DOHH2 (cell line): ENCODE data around the gene SEMA3D.

ENCODE experiments used
- EZH2phosphoT487 ChIP-seq: fragments of 200-600 bp; sonication (generic); IDR thresholded peaks from 2 replicates; pipeline ENCODE4 v1.6.1; 2017; ENCODE audit warnings: borderline replicate concordance, mild to moderate bottlenecking, antibody characterized with exemption, low read length, moderate library complexity, mixed read lengths
- TF ChIP-seq, protein P1 (sequence below): fragments of 200-600 bp; sonication (generic); IDR thresholded peaks from one replicate; pipeline ENCODE4 v1.5.1; 2014; ENCODE audit warnings: antibody characterized with exemption, mild to moderate bottlenecking, low read depth, low read length; ENCODE audit not compliant: poor library complexity, severe bottlenecking

DNA sequence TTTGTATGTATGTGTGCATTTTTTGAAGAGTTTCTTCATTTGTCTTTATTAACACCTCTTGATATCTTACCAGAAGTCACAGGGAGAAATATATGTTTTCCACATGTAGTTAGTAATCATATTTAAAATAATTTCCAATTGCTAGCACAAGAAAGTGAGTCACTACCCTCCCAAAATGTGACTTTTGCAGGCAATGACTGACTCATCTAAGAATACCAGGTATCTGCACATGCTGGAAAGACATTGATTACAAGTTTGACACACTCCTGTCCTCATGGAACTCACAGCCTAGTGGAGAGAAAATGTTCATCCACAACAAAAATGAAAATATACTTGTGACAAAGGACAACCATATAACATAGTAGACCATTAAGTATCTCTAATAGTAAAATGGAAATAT is 82.9 kb downstream of the SEMA3D start:
- TF ChIP-seq, protein P1, sequence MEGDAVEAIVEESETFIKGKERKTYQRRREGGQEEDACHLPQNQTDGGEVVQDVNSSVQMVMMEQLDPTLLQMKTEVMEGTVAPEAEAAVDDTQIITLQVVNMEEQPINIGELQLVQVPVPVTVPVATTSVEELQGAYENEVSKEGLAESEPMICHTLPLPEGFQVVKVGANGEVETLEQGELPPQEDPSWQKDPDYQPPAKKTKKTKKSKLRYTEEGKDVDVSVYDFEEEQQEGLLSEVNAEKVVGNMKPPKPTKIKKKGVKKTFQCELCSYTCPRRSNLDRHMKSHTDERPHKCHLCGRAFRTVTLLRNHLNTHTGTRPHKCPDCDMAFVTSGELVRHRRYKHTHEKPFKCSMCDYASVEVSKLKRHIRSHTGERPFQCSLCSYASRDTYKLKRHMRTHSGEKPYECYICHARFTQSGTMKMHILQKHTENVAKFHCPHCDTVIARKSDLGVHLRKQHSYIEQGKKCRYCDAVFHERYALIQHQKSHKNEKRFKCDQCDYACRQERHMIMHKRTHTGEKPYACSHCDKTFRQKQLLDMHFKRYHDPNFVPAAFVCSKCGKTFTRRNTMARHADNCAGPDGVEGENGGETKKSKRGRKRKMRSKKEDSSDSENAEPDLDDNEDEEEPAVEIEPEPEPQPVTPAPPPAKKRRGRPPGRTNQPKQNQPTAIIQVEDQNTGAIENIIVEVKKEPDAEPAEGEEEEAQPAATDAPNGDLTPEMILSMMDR: no peak
- TF ChIP-seq EZH2phosphoT487: no peak
